ENCODE measurements around the gene UCHL3.

Gene UCHL3

DNA sequence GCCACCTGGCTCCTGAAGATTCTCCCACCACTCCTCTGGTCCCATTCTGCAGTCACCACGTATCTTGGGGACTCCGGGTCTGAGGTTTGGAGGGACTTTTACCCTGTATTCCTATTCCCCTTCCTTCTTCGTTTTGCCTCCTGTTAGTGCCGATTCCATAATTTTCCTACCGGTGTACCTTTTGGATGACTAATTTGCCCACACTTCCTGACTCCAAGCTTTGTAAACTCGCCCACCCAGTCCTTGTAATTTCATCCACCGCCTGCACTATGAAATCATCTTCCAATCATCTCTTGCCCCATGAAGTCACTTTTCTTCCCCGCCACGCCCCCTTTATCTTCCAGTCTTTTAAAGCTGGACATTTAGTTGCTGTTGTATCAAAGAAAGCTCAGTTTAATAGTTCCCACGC, 572 bp downstream of the UCHL3 start:
- DNase-seq = no peak

DNA sequence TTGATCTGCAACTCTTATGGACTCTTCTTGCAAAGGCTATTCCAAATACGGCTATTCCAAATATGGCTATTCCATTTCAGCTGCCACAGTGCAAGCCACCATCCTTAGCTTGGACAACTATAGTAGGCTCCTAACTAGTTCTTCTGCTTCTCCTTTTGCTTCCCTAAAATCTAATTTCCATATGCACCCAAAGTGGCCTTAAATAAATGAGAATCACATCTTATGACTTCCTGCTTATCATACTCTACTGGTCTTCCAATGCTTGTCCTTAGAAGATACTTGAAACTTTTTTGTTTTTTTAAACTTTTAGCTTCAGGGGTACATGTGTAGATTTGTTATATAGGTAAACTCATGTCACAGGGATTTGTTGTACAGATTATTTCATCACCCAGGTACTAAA, 4.9 kb downstream of the UCHL3 start:
- no peak for DNase-seq

DNA sequence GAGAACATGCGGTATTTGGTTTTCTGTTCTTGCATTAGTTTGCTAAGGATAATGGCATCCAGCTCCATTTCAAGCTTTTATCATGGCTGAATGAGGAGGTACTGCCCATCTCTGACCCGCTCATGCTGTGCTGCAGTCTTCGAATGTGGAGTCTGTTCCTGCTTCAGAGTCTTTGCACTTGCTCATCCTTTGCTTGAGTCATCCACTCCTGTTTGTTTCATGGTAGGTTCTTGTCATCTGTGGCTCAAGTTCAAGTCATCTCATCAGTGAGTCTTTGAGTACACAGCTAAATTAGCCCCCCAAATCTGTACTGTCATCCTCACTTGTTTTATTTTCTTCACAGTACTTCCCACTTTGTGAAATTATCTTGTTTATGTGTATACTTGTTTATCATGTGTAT, 5.4 kb downstream of the UCHL3 start:
- DNase-seq = no peak

DNA sequence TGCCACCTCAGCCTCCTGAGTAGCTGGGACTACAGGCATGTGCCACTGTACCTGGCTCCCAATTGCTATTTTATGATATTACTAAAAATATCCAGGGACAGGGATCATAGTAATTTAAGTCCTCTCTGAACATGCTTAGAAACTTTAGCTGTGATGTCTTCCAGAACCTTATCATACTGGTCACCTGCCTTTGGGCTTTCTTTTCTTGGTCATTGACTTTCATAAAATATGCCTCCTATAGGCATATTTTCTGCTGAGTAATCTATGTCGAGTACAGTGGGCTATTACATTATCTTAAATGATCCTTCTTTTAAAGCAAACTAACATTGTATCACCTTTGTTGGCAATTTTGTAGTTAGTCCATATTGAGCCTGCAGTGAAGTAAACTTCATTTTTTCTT, 6.2 kb downstream of the UCHL3 start:
- no peak for DNase-seq

DNA sequence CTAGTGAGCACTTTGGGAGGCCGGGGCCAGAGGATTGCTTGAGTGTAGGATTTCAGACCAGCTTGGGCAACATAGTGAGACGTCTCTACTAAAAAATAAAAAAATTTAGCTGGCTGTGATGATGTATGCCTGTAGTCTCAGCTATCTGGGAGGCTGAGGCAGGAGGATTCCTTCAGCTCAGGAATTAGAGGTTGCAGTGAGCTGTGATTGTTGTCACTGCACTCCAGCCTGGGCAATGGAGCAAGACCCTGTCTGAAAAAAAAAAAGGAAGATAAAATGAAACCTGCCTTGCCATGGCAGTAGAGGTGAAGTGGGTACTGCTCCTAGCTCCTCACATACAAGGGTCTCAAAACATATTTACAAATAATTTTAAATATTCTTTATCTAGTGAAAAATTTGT, 7.4 kb downstream of the UCHL3 start:
- no peak for DNase-seq

DNA sequence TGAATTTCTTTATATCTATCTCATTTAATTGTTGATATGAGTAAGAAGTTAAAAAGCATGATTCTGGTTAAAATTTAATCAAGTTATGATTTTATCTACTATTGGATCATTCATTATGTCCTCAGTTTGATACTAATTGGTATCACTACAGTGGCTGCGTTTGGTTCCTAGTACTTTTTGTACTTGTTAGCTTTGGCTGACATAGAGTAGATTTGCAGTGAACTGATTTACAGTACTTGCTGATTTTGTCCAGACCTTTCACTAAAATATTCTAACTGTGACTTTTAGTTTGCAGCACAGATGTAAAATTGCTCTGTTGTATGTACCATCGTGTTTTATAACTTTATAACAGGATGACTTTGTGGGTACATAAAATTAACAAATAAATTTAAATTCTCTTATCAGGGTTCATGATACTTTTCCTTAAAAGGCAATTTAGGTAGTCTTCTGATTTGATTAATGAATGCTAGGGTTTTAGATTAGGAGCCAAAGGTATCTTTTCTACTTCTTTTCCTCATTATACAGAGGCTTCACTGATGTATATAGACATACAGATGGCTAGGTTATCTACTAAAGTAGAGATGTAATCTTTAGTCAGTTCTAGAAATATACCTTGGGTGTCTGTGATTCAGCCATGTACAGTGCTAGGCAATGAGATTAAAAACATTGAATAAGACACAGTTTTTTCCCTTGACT, 8.7 kb downstream of the UCHL3 start:
- DNase-seq = no peak

DNA sequence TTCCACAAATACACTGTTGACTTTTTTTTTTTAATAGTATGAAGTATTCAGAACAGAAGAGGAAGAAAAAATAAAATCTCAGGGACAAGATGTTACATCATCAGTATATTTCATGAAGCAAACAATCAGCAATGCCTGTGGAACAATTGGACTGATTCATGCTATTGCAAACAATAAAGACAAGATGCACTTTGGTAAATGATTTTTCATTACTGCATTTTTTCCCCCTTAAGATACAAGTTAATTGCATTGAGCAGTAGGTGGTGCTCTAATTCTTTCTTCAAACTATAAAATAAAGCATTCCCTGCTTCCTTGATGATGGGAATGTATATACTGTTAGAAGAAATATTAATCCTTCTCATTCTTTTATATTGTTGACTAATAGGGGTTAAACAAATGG, 17.1 kb downstream of the UCHL3 start:
- no peak for DNase-seq

DNA sequence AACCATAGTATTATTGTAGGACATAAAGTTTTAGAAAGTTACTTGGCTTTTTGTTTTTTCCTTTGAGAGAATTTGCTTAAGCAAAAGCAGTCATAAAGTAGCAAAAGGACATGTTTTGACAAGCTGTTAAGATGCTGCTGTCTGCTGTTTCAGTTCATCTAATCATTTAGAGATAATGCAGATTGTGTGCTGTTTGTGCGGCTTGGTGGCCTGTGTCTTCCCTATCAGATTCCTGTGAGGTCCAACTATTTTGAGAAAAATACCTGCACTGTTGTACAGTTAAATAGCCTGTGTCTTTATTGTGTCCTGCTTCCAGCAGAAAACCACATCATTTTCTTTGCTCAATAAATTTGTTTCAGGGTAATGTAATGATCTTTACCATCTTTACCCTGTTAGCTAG, 20.0 kb downstream of the UCHL3 start:
- no peak for DNase-seq

DNA sequence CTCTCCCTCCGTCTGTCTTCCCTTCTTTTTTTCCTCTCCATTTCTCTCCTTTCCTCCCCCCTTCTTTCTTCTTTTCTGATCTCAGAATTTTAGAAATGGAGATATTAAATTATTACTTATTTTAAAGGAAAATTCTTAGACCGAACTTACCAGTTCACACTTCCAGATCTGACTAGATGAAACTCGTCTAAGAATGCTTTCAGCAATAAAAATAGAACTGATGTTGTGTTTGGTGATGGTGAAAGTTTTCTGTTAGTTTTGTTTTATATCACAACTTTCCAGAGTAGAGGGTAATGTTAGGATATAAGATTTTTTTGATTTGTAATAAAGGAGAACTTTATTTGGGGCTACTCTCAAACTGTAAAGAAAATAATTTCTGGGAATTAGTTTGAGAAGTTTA, 29.9 kb downstream of the UCHL3 start:
- no peak for DNase-seq

DNA sequence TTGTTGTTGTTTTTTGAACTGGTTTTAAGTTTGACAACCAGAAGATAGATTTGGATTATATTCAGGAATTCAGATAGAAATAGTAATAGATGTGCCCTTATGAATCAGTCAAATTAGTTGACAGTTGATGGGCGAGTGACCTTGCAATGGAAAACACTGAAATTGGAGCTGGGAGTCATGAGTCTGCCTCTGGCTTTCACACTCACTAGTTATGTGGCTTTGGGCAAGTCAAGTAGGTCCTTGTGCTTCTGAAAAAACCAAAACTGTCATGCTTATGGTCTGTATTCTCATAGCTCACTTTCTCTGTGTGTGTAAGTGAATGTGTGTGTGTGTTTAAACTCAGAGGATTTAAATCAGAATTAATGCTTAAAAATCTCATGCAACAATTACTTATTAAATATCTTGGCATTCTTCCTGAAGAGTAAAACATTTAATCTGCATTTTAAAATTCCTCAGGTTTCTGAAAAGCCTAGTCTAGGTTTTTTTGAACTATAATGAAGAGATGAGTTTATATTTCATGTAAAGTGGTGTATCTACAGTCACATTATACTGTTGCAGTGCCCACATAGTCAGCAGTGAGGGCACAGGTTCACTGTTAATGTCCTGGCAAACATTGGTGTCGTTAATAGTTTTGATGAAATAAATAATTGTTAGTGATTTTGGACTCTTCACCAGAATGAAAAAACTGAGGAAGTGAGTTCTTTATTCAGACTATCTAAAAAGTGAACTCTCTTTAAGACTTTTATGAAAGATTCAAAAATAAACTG, 32.5 kb downstream of the UCHL3 start:
- no peak for DNase-seq

DNA sequence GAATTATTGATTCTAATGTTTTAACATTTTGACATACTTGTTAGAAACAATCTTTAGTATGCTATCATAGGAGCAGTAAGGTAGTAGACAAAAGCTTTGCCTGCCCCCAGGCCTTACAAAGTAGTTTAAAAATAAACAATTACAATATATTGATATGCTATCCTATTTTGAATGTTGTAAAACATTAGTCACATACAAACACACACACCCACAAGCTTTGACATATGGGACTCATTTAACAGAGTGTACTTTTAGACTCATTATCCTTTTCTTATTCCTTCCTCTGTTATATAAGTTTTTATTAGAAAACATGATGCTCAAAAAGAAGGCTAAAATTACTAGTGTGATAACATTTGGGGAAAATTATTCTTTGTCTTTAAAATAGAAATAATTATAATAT, 33.5 kb downstream of the UCHL3 start:
- no peak for DNase-seq

DNA sequence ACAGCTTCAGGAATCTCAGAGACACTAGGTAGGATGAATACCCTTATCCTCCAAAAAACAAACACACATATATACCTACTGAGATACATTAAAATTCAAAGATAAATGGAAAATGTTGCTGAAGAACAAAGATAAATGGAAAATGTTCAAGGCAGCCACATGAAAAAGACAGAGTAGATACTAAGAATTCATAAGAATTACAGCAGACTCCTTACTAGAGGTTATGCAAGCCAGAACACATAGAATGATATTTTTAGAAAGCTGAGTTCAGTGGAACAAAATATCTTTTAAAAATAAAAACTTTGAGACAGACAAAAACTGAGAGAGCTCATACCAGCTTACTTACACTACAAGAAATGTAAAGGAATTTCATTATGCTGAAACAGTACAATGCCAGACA, 35.6 kb downstream of the UCHL3 start:
- DNase-seq = no peak

DNA sequence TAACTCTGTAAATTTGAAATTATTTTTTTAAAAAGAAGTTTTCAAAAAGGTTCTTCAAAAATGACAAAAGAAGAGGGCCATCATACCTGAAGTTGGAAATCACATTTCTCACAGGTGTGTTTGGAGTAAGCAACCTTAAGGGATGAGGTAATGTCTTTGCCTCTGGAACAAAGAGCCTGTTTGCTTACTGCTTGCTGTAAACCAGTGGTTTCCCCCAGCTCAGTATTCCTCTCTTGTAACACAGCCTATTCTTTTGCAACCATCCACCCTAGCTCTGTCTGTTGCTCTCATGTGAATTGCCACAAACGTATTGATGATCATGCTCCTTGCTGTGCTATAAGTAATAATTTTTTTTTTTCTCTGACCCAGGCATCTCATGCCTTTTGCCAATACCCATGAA, 38.1 kb downstream of the UCHL3 start:
- no peak for DNase-seq

DNA sequence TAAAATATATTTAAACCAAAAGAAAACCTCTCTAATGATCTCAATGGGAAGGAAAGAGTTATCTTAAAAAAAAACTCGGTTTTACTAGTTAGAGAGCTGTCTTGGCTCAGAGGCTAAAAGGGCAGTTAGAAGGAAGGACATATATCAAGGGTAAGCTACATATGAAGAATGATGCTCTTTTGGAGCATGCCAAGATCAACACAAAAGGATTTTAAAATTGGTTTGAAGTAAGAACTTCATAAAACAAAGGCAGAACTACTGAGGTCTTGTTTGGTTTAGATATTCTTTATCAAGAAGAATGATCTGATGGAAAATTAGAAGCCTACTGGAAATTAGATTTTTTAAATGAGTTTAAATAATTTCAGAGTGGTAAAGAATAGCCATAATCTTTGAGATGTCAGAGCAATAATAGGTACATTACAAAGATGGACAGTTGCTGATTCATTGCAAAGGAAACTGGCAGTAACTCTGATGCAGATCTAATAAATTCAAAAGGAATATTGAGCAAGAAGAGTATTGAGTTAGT, 47.1 kb downstream of the UCHL3 start:
- no peak for DNase-seq

DNA sequence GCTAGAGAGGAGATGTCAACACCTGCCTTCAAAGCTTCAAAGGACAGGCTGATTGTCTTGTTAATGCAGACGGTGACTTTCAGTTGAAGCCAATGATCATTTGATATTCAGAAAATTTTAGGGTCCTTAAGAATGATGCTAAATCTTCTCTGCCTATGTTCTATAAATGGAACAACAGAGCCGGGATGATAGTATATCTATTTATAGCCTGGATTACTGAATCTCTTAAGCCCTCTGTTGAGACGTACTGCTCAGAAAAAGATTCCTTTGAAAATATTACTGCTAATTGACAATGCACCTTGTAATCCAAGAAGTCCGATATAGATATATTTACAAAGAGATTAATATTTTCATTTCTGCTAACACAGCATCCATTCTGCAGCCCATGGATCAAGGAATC, 50.8 kb downstream of the UCHL3 start:
- DNase-seq = no peak

DNA sequence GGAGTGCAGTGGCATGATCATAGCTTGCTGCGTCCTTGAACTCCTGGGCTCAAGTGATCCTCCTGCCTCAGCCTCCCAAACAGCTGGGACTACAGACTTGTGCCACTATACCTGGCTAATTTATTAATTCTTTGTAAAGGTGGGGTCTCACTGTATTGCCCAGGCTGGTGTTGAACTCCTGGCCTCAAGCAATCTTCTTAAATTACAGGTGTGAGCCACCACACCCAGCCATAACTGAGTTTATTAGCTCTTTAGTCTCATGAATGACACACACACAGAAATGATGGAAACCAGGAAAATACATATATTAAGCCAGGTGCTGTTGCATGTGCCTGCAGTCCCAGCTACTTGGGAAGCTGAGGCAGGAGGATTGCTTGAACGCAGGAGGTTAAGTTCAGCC, 53.4 kb downstream of the UCHL3 start:
- no peak for DNase-seq

DNA sequence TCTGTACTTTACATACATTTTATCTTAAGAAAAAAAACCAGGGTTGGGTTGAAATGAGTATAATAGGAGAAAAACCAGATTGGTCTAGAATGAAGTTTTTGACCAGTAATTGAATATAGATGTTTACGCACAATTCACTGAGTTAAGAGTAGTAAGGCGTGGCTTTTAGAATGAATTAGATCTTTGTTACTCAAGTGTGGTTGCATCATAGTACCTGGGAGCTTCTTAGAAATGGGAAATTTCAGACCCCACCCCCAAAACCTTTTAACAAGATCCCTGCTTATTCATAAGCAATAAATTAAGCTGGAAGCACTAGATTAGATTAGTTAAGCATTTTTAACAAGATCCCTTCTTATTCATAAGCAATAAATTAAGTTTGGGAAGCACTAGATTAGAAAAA, 57.9 kb downstream of the UCHL3 start:
- no peak for DNase-seq

DNA sequence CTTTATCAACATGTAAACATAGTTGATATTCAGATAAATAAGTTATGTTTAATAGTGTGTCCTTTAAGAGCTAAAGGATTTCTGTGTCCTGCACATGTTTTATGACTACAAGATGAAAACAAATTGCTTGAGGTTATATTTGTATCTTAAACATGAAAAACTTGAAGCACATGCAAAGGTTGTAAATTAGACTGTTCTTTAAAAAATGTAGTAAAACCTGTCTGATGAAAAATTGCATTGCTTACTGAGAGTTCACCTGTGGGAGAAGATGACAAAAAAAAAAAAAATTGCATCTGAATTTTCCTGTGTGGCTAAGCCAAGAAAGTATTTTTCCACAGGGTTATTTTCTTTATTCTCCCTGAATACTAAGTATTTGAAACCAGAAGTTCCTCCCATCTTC, 60.9 kb downstream of the UCHL3 start:
- no peak for DNase-seq

DNA sequence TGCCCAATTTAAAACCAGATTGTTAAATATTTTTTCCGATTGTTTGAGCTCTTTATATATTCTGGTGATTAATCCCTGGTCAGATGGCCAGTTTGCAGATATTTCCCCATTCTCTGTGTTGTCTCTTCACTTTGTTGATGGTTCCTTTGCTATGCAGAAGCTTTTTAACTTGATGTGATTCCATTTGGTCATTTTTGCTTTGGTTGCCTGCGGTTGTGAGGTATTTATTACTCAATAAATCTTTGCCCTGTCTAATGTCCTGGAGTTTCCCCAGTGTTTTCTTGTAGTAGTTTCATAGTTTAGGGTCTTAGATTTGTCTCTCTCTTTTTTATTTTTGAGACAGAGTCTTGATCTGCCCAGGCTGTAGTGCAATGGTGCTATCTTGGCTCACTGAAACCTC, 62.8 kb downstream of the UCHL3 start:
- no peak for DNase-seq

DNA sequence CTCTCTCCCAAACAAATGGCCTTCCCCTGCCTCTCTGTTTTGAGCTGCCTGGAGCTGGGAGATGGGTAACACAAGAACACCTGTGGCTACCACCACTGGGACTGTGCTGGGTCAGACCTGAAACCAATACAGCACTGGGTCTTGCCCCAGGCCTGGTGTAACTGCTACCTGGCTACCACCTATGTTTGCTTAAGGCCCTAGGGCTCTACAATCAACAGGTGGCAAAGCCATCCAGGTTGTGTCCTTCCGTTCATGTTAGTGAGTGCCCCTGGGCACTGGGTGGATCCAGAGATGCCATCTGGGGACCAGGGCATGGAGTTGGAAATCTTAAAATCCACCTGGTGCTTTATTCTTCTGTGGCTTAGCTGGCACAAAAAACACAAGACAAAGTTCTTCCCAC, 67.6 kb downstream of the UCHL3 start:
- DNase-seq = no peak

DNA sequence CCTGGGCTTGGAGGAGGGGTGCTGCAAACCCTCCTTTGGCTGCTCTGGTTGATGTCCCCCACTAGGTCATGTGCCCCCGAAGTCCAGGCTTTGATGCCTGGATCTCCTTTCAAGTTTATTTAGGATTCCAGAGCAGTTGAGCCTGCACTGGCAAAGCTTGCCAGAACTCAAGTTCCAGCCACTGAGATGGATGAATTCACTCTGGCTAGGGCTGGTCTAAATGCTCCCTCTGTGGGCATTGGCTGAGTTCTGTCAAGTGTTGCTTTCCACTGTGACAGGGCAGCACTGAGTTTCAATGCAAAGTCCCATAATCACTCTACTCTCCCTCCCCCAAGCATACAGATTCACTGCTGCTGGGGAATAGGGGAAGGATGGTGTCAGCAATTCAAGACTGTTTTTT, 68.7 kb downstream of the UCHL3 start:
- DNase-seq = no peak

DNA sequence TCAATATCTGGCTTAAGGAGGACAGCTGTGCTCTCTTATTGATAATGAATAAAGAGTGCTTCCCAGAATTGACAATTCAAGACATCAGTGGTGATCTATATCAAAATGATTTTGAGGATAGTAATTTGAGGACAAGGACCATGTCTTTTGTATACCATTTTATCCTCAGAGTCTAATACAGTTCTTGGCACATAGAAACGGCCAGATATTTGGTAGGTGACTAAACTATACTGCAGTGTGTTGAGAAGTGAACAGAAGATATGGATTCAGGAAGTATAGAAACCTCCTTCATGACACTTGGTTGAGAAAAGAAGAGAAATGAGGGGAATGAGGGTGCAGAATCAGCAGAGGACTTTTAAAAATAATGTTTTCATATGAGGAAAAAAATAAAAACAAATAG, 70.4 kb downstream of the UCHL3 start:
- no peak for DNase-seq

DNA sequence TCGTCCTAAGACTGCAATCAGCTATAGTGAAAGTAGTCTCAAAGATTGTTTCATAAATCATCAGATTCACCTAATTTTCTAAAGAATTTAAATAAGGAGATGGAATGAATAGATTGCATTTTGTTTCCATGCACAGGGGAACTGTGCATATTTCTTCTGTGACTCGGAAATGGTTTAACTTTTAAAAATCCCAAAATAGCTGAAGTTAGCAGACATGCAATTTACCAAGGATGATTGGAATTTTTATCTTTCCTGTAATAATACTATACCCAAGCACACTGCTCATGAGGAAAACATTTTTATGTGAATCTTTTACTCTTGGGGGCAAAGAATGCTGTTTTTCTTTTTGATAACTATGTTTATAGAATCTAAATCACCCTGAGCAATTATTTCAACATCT, 71.6 kb downstream of the UCHL3 start:
- no peak for DNase-seq

DNA sequence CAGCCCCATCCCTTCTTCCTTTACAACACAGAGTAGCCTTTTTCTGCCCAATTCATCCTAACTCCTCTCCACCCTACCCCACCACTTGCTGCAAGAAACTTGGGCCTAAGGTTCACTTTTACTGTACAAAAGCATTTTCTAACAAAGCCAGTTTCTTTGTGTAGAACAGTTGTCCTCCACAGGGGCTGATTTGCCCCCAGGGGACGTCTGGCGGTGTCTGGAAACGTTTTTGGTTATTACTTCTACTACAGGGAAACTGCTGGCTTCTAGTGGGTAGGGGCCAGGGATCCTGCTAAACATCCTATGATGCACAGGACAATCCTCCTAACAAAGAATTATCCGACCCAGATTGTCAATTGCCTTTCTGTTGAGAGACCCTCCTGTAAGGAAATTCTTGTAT, 79.2 kb downstream of the UCHL3 start:
- DNase-seq = no peak

DNA sequence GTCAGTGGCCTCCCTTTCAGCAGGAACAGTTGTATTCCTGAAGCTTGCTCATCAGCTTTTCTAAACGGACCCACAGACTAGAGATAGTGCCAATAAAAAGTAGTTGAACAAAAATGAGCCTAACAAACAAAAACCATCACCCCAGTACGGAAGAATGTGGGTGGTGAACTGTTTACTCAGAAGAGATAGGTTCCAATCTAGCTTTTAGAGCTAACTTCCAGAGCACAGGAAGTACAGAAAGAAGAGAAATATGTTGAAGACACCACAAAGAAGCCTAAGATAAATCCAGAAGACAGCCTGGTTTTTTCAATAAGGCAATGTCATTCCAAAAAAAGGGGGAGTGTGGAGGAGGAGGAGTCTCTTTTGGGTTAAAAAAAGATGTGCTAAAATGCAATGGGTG, 83.7 kb downstream of the UCHL3 start:
- no peak for DNase-seq
